Vagina (tissue), 2 donors: ENCODE measurements around the gene AKAP10. TPM values are rescaled to one million over a fixed set of nuclear protein-coding genes. Genes with fewer than 3 reads are reported as not detected.
"Not testable (repeated sequence)": the region's sequence is repeated elsewhere in the genome, so short reads cannot be mapped to it uniquely, and the experiment has no call there.

ENCODE experiments used
- DNase-seq, 2 donors: peaks; one replicate each; pipeline ENCODE4 v3.0.0-alpha.2; 2017; ENCODE audit errors: extremely low spot score in 2 of 2
- H3K27ac ChIP-seq: fragments of 200-600 bp; sonication (generic); one replicate; pipeline ENCODE4 v1.5.1; 2019
- H3K27me3 ChIP-seq: fragments of 200-600 bp; sonication (generic); one replicate; pipeline ENCODE4 v1.5.1; 2019
- H3K36me3 ChIP-seq, 2 donors: fragments of 200-600 bp; sonication (generic); one replicate each; pipeline ENCODE4 v1.5.1; 2017 to 2019
- H3K4me1 ChIP-seq: fragments of 200-600 bp; sonication (generic); one replicate; pipeline ENCODE4 v1.5.1; 2019
- H3K4me3 ChIP-seq, 2 donors: fragments of 200-600 bp; sonication (generic); 1 replicate in 1 of 2; 2 replicates in 1 of 2; pipeline ENCODE4 v1.5.1; 2016 to 2019
- H3K9me3 ChIP-seq: fragments of 200-600 bp; sonication (generic); one replicate; pipeline ENCODE4 v1.5.1; 2019
- POLR2A ChIP-seq, 2 donors: fragments of 450-650 bp; IDR thresholded peaks; one replicate each; pipeline ENCODE4 v1.6.1; 2017; ENCODE audit warnings: antibody characterized with exemption in 2 of 2, mild to moderate bottlenecking in 2 of 2, moderate library complexity in 2 of 2
- POLR2AphosphoS5 ChIP-seq, 2 donors: sonication (generic); formaldehyde crosslinking; IDR thresholded peaks; one replicate each; pipeline ENCODE4 v1.9.0; 2017; ENCODE audit warnings: antibody characterized with exemption in 2 of 2, mild to moderate bottlenecking in 2 of 2, low read depth in 1 of 2; ENCODE audit not compliant: insufficient read depth in 1 of 2
- intact Hi-C: fragments of 100-400 bp; cut with DNase I; formaldehyde crosslinking; loops from one replicate; pipeline ENCODE4 v1.15.1; 2023
- total RNA-seq: library from RNA; depleted of rRNA; stranded (reverse); fragments of >200 nt; gene quantifications from one replicate; pipeline ENCODE4 v1.2.3, GENCODE V29; 2016
- TF ChIP-seq, protein P1 (sequence below), 3 experiments: fragments of 450-650 bp in 2 of 3; fragments of 200-600 bp in 1 of 3; sonication (generic) in 1 of 3; IDR thresholded peaks; one replicate each; pipeline ENCODE4 v1.5.1; 2017 to 2019; ENCODE audit warnings: antibody characterized with exemption in 3 of 3, mild to moderate bottlenecking in 2 of 3, moderate library complexity in 2 of 3

Gene AKAP10, protein sequence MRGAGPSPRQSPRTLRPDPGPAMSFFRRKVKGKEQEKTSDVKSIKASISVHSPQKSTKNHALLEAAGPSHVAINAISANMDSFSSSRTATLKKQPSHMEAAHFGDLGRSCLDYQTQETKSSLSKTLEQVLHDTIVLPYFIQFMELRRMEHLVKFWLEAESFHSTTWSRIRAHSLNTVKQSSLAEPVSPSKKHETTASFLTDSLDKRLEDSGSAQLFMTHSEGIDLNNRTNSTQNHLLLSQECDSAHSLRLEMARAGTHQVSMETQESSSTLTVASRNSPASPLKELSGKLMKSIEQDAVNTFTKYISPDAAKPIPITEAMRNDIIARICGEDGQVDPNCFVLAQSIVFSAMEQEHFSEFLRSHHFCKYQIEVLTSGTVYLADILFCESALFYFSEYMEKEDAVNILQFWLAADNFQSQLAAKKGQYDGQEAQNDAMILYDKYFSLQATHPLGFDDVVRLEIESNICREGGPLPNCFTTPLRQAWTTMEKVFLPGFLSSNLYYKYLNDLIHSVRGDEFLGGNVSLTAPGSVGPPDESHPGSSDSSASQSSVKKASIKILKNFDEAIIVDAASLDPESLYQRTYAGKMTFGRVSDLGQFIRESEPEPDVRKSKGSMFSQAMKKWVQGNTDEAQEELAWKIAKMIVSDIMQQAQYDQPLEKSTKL
- total RNA-seq = 23.3 TPM

DNA sequence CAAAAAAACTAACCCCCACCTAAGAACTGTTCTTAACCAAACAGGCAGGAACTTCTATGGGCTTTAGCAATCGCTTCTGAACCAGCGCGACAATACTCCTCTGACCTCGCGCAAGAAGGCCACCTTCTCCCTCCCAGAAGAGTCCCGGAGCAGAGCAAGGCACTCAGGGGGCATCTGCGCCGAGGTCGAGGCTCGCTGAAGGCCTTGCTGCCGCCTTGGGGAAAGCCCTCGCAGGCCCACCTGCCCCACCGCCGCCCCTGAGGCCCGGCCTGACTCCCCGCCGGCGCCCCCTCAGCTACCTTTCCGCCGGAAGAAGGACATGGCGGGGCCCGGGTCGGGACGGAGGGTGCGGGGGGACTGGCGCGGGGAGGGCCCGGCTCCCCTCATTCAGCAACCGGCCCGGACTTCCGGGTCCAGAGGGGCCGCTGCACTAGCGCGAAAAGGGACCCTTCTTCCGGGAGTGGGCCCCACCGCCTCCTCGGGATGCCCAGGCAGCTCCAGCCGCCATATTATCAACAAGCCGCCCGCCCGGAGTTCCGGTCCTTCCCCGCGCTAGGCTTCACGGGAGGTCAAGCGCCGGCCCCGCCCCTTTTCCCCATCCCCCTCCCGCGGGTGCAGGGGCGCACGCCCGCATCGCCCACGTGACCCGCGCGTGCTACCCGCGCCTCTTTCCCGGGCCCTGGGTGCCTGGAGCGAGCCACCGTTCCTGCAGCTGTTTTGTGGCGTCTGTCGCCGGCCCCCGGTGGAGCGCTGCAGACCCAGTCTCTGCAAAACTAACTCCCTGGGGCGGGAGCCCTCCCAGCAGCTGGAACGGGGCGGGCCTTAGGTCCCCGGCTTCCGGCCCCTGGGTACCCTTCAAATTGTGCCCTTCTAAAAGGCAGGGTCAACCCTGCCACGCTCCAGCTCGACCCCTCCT is at the start of gene AKAP10:
TSS of gene AKAP10 (minus strand) at position 536 of the 916 bp plus-strand sequence. CDS start at position 387, 149 bp downstream.
- DNase-seq = peak in 1 of 2 donors; percentile 91
- Histone ChIP-seq H3K36me3 (no peaks in the 10 kb centered on the region), H3K9me3 (no peaks in the 10 kb centered on the region), H3K4me3 (peak within 1 kb of the TSS; percentile 99 to 100), H3K27ac (peak within 1 kb of the TSS; percentile 96), H3K4me1 (peaks cover 36% of the 10 kb centered on the region), H3K27me3 (no peaks in the 10 kb centered on the region)
- intact Hi-C loops = no loop called here
- peak; percentile 86 to 89 for TF ChIP-seq POLR2AphosphoS5 (IDR thresholded peaks at IDR 0.05; ENCODE audit: insufficient read depth in 1 of 2, low read depth in 1 of 2)
- TF ChIP-seq POLR2A (IDR thresholded peaks at IDR 0.05) = no peak
- TF ChIP-seq, protein P1, sequence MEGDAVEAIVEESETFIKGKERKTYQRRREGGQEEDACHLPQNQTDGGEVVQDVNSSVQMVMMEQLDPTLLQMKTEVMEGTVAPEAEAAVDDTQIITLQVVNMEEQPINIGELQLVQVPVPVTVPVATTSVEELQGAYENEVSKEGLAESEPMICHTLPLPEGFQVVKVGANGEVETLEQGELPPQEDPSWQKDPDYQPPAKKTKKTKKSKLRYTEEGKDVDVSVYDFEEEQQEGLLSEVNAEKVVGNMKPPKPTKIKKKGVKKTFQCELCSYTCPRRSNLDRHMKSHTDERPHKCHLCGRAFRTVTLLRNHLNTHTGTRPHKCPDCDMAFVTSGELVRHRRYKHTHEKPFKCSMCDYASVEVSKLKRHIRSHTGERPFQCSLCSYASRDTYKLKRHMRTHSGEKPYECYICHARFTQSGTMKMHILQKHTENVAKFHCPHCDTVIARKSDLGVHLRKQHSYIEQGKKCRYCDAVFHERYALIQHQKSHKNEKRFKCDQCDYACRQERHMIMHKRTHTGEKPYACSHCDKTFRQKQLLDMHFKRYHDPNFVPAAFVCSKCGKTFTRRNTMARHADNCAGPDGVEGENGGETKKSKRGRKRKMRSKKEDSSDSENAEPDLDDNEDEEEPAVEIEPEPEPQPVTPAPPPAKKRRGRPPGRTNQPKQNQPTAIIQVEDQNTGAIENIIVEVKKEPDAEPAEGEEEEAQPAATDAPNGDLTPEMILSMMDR (IDR thresholded peaks at IDR 0.05) = peak in 1 of 3 experiments; percentile 26

DNA sequence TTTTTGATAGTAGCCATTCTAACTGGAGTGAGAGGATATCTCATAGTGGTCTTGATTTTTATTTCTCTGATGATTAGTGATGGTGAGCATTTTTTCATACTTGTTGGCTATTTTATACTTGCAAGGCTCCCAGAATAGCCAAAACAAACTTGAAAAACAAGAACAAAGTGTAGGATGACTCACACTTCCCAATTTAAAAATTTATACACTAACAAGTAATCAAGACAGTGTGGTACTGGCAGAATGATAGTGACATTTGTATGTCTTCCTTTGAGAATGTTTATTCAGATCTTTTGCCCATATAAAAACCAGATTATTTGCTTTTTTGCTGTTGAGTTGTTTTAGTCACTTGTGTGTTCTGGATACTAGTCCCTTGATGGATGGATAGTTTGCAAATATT is 49.3 kb upstream of the AKAP10 start:
- Histone ChIP-seq H3K4me1 (no peaks in the 10 kb centered on the region), H3K4me3 (no peak overlapping the region), H3K27me3 (no peaks in the 10 kb centered on the region), H3K9me3 (no peaks in the 10 kb centered on the region), H3K27ac (no peak overlapping the region), H3K36me3 (no peaks in the 10 kb centered on the region)
- TF ChIP-seq POLR2A (IDR thresholded peaks at IDR 0.05) = no peak
- TF ChIP-seq, protein P1 (IDR thresholded peaks at IDR 0.05) = no peak
- DNase-seq = no peak
- intact Hi-C loops = no loop called here

DNA sequence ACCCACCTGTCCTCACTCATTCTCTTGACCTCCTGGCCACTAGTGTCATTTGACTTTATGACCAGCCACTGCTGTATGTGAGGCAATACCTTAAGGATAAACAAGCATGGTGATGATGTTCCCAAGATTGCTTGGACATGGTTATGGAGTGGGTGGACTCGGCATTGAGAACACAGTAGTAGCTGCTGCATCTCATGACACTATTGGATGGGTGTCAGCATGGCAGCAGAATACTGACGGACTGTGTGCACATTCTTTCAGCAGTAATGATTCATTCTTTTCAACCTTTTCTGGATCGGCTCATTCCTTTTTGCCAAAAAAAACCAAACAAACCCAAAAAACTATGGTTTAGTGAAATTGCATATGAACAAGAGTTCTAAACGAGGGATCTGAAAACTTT is 45.1 kb upstream of the AKAP10 start:
- TF ChIP-seq POLR2AphosphoS5 (IDR thresholded peaks at IDR 0.05; ENCODE audit: insufficient read depth in 1 of 2, low read depth in 1 of 2) = no peak
- TF ChIP-seq, protein P1 (IDR thresholded peaks at IDR 0.05) = no peak
- TF ChIP-seq POLR2A (IDR thresholded peaks at IDR 0.05) = no peak
- no peaks in the 10 kb centered on the region for H3K9me3 ChIP-seq
- no peak overlapping the region for H3K4me3 ChIP-seq
- no peaks in the 10 kb centered on the region for H3K27me3 ChIP-seq
- no peaks in the 10 kb centered on the region for H3K36me3 ChIP-seq
- no peaks in the 10 kb centered on the region for H3K4me1 ChIP-seq
- intact Hi-C loops = no loop called here
- H3K27ac ChIP-seq = no peak overlapping the region
- DNase-seq = no peak

DNA sequence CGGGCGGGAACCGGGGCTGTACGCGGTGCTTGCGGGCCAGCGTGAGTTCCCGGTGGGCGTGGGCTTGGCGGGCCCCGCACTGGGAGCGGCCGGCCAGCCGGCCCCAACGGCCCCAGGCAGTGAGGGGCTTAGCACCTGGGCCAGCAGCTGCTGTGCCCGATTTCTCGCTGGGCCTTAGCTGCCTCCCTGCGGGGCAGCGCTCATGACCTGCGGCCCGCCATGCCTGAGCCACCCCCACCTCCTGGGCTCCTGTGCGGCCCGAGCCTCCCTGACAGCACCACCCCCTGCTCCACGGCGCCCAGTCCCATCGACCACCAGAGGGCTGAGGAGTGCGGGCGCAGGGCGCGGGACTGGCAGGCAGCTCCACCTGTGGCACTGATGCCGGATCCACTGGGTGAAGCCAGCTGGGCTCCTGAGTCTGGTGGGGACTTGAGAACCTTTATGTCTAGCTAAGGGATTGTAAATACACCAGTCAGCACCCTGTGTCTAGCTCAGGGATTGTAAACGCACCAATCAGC is 38.9 kb upstream of the AKAP10 start:
- H3K4me3 ChIP-seq, H3K27ac ChIP-seq, H3K4me1 ChIP-seq, H3K27me3 ChIP-seq, H3K36me3 ChIP-seq, intact Hi-C loops, DNase-seq, H3K9me3 ChIP-seq: not testable (repeated sequence)

DNA sequence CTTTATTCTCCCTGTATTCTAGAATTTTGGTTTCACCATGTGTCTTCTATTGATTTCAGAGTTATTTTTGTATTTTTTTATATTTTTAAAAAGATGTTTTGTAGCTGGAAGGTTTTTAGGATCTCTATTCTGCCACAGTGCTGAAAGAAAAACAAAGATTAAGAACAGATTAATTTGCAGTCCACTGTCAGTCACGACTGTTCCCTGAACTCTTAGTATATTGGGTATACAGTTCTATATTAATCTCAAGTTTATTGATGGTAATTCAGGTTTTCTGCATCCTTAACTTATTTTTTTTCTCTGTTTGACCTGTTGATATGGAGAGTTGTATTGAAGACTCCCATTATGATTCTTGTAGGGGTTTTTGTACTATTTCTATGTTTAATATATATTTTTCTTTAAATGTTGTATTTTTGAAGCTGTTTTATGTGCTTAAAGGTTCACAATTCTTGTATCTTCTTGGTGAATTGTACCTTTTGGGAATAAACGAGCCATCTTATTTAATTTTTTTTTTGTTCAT is 34.4 kb upstream of the AKAP10 start:
- no peaks in the 10 kb centered on the region for H3K9me3 ChIP-seq
- no peaks in the 10 kb centered on the region for H3K36me3 ChIP-seq
- intact Hi-C loops = no loop called here
- H3K4me3 ChIP-seq = no peak overlapping the region
- TF ChIP-seq POLR2A (IDR thresholded peaks at IDR 0.05) (no peak), POLR2AphosphoS5 (IDR thresholded peaks at IDR 0.05; ENCODE audit: insufficient read depth in 1 of 2, low read depth in 1 of 2) (no peak)
- TF ChIP-seq, protein P1 (IDR thresholded peaks at IDR 0.05) = no peak
- no peak for DNase-seq
- H3K27me3 ChIP-seq = no peaks in the 10 kb centered on the region
- no peak overlapping the region for H3K27ac ChIP-seq
- H3K4me1 ChIP-seq = peaks cover 11% of the 10 kb centered on the region
